BJ (cell line): Measurements from ENCODE around the gene CELF1. TPM values are rescaled to one million over a fixed set of nuclear protein-coding genes. Genes with fewer than 3 reads are reported as not detected.

Source experiments
- CTCF ChIA-PET: fragments of 350-600 bp; formaldehyde crosslinking; extraction: SDS; loops from one replicate; lab custom pipeline; 2021; ENCODE audit warnings: antibody characterized with exemption, inconsistent platforms; lab: Yijun Ruan, JAX
- POLR2A ChIA-PET: fragments of 300-600 bp; sonication (Branson Sonifier 250); formaldehyde crosslinking; extraction: SDS; loops from one replicate; lab custom pipeline; 2021; ENCODE audit warnings: antibody characterized with exemption; lab: Charles Lee
- DNase-seq: peaks from one replicate; pipeline ENCODE4 v3.0.0-alpha.2; 2011; ENCODE audit warnings: low read depth
- H3K27me3 ChIP-seq: 2 replicates; pipeline ENCODE4 v1.6.0; 2011; ENCODE audit warnings: low read length; ENCODE audit not compliant: control insufficient read depth, insufficient read depth
- H3K36me3 ChIP-seq: 2 replicates; pipeline ENCODE4 v1.5.1; 2011; ENCODE audit warnings: low read length; ENCODE audit not compliant: control insufficient read depth, insufficient read depth
- H3K4me3 ChIP-seq: 2 replicates; pipeline ENCODE4 v1.5.1; 2011; ENCODE audit warnings: low read depth, mild to moderate bottlenecking, control low read depth, low read length
- polyA plus RNA-seq: library from polyadenylated mRNA; depleted of rRNA; stranded (reverse); fragments of >200 nt; gene quantifications from 2 replicates; pipeline ENCODE4 v1.2.3, GENCODE V29; 2011
- TF ChIP-seq, protein P1 (sequence below): IDR thresholded peaks from 2 replicates; pipeline ENCODE4 v1.5.1; 2011; ENCODE audit warnings: low read depth, mild to moderate bottlenecking, control low read depth, inconsistent platforms, low read length, moderate library complexity; ENCODE audit not compliant: insufficient read depth

Gene CELF1
- polyA plus RNA-seq, 1 experiment = 73.5 TPM

DNA sequence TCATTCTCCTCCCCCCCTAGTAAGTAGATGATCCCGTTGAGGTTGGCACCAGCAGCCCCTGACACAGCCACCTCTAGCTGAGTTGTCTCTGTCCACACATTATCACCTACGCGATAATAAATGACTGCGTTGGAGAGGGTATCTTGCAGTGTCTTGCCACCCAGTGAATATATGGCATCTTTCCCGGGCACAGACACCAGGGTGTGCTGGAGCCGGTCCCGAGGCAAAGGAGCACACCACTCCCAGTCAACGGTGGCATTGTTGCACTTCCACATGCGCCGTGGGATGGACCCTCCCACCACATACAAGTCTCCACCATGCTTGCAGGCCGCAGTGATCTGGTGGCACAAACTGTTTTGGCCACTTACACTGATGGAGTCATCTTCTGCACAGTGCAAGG, 20.4 kb upstream of the CELF1 start:
- TF ChIP-seq, protein P1, sequence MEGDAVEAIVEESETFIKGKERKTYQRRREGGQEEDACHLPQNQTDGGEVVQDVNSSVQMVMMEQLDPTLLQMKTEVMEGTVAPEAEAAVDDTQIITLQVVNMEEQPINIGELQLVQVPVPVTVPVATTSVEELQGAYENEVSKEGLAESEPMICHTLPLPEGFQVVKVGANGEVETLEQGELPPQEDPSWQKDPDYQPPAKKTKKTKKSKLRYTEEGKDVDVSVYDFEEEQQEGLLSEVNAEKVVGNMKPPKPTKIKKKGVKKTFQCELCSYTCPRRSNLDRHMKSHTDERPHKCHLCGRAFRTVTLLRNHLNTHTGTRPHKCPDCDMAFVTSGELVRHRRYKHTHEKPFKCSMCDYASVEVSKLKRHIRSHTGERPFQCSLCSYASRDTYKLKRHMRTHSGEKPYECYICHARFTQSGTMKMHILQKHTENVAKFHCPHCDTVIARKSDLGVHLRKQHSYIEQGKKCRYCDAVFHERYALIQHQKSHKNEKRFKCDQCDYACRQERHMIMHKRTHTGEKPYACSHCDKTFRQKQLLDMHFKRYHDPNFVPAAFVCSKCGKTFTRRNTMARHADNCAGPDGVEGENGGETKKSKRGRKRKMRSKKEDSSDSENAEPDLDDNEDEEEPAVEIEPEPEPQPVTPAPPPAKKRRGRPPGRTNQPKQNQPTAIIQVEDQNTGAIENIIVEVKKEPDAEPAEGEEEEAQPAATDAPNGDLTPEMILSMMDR = no peak
- POLR2A ChIA-PET = no interaction called here

GRCh38 chr11:47572715-47573255, 19.9 kb upstream of the CELF1 start:
- ChIA-PET POLR2A (no interaction called here), CTCF (interaction anchor here (1.2 kb wide), 1 partner anchor 44 kb away, joined by 3 read pairs; no protein-coding TSS in a partner anchor)
- DNase-seq = no peak
- Histone ChIP-seq H3K36me3 (peaks cover 11% of the 10 kb centered on the region), H3K27me3 (no peaks in the 10 kb centered on the region), H3K4me3 (no peak overlapping the region)
- TF ChIP-seq, protein P1 = no peak

More for the DNA sequence above, 20.4 kb upstream of the CELF1 start:
- Histone ChIP-seq H3K27me3 (no peaks in the 10 kb centered on the region), H3K36me3 (peaks cover 11% of the 10 kb centered on the region), H3K4me3 (no peak overlapping the region)
- CTCF ChIA-PET = no interaction called here
- no peak for DNase-seq

- peak; percentile 42 for DNase-seq
- H3K36me3 ChIP-seq = peaks cover 11% of the 10 kb centered on the region
- no peaks in the 10 kb centered on the region for H3K27me3 ChIP-seq
- TF ChIP-seq, protein P1 = no peak
- ChIA-PET CTCF (interaction anchor here (1.2 kb wide), 1 partner anchor 45 kb away, joined by 3 read pairs; no protein-coding TSS in a partner anchor), POLR2A (no interaction called here)
- H3K4me3 ChIP-seq = no peak overlapping the region
Observed at GRCh38 chr11:47571895-47572294, 19.0 kb upstream of the CELF1 start.

GRCh38 chr11:47571357-47571729, 18.4 kb upstream of the CELF1 start:
- TF ChIP-seq, protein P1 = no peak
- Histone ChIP-seq H3K4me3 (no peak overlapping the region), H3K36me3 (peaks cover 11% of the 10 kb centered on the region), H3K27me3 (no peaks in the 10 kb centered on the region)
- DNase-seq = no peak
- CTCF ChIA-PET = no interaction called here
- POLR2A ChIA-PET = no interaction called here

DNA sequence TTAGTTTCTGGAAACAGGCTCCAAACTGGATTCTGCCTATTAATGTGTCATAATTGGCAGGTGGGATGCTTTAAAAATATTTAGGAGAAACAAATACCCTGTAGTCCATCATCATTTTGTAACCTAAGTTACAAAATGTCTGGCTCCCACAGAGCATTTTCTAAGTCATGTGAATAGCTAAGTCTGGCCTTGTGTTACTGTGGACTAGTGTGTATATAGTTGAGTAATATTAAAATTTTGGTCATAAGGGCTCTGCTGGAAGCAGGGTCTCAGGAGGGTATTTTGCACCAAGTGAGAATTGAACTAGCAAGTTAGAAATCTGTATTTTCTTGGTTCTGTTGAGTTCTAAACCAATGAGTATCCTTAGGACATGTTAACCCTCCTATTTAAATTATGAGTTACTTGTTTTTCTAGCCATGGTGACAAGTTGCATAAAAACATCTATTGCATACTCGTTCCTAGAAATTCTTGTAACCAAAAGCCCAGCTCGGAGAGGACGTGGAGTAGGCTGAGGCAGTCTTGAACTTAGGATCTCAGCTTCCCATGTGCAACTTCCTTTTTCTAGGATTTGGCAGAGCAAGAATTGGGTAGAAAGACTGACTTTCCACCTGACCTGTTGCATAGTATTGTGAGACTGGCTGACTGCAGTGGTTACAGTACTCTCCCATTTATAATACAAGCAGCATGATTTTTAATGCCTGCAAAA, 17.9 kb upstream of the CELF1 start:
- Histone ChIP-seq H3K4me3 (no peak overlapping the region), H3K27me3 (no peaks in the 10 kb centered on the region), H3K36me3 (peaks cover 11% of the 10 kb centered on the region)
- no peak for DNase-seq
- TF ChIP-seq, protein P1 = no peak
- ChIA-PET POLR2A (interaction anchor here (0.6 kb wide), 1 partner anchor 39 kb away, joined by 3 read pairs; no protein-coding TSS in a partner anchor), CTCF (no interaction called here)
